ENCODE measurements around the gene C1orf198. TPM values are rescaled to one million over a fixed set of nuclear protein-coding genes. Genes with fewer than 3 reads are reported as not detected.

C1orf198 gene
- total RNA-seq, 8 experiments from 2014 or later: 10.5 to 62.8 (median 38.9) TPM

DNA sequence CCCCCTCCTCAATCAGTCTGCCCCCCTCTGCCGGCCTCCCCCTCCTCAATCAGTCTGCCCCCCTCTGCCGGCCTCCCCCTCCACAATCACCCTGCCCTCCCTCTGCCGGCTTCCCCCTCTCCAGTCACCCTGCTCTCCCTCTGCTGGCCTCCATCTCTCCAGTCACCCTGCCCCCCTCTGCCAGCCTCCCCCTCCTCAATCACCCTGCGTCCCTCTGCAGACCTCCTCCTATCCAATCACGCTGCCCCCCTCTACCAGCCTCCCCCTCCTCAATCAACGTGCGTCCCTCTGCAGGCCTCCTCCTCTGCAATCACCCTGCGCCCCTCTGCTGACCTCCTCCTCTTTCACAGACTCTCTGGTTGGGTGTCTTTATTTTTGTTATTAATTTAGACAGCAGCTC, 11.5 kb upstream of the C1orf198 start:
- WGBS, 10 experiments: 4% methylated on average over 5 of the region's 8 CpGs; no CpG with 5 or more reads in 9 of the 10 experiments
- in situ Hi-C loops (cut with MboI; ENCODE audit: low pct_unique_long_range_greater_than_20kb in 2 of 9, low sequenced_read_pairs in 9 of 9, unreplicated experiment in 9 of 9): no loop called here

DNA sequence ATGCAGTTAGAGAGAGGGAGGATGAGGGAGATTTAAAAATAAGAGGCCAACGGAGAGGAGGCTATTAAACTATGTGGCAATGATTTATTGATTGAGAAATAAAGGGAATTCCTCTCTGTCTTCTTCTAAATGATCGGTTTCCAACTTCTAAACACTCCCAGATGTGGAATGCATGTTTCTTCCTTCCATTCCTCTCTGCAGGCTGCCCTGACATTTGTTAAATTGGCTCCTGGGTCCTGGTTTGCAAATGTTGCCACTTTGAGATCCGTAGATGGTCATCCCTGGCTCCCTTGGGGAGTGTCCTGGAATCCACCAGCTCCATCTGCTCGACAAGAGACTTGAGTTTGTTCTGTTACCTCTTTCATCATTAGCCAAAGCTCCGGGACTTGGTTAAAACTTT, 10.3 kb upstream of the C1orf198 start:
- H3K4me3 ChIP-seq: no peak overlapping the region
- H3K27ac ChIP-seq: no peak overlapping the region
- H3K4me1 ChIP-seq (replicated peaks in 1 of 2): peaks cover 13% of the 10 kb centered on the region in 2 donors
- WGBS, 10 experiments: 2 to 89% (median 64%) methylated on average over 2 to 5 of the region's 5 CpGs; no CpG with 5 or more reads in 2 of the 10 experiments
- in situ Hi-C loops (cut with MboI; ENCODE audit: low pct_unique_long_range_greater_than_20kb in 2 of 9, low sequenced_read_pairs in 9 of 9, unreplicated experiment in 9 of 9): no loop called here
- peak in 3 of 8 experiments; percentile 53 to 73 (median 69) for ATAC-seq (replicated peaks in 6 of 8)

More for the DNA sequence above, 11.5 kb upstream of the C1orf198 start:
- H3K4me3 ChIP-seq: no peak overlapping the region
- peak overlapping the region; percentile 25 to 56 for H3K27ac ChIP-seq
- H3K4me1 ChIP-seq (replicated peaks in 1 of 2): peaks cover 13% of the 10 kb centered on the region in 2 donors
- peak in 5 of 8 experiments; percentile 68 to 90 (median 77) for ATAC-seq (replicated peaks in 6 of 8)

- in situ Hi-C loops (cut with MboI; ENCODE audit: low pct_unique_long_range_greater_than_20kb in 2 of 9, low sequenced_read_pairs in 9 of 9, unreplicated experiment in 9 of 9): no loop called here
- no peak overlapping the region for H3K27ac ChIP-seq
- peaks cover 13% of the 10 kb centered on the region in 2 donors for H3K4me1 ChIP-seq (replicated peaks in 1 of 2)
- WGBS, 10 experiments: 75 to 100% (median 99%) methylated on average over 1 to 4 of the region's 4 CpGs
- no peak for ATAC-seq (replicated peaks in 6 of 8)
- no peak overlapping the region for H3K4me3 ChIP-seq
Measured at GRCh38 chr1:230877924-230878590, 9.7 kb upstream of the C1orf198 start.

- in situ Hi-C loops (cut with MboI; ENCODE audit: low pct_unique_long_range_greater_than_20kb in 2 of 9, low sequenced_read_pairs in 9 of 9, unreplicated experiment in 9 of 9): no loop called here
- no peak overlapping the region for H3K27ac ChIP-seq
- ATAC-seq (replicated peaks in 6 of 8): peak in 5 of 8 experiments; percentile 35 to 95 (median 37)
- H3K4me3 ChIP-seq: no peak overlapping the region
- H3K4me1 ChIP-seq (replicated peaks in 1 of 2): peaks cover 13% of the 10 kb centered on the region in 2 donors
- WGBS, 10 experiments: 0 to 85% (median 80%) methylated on average over 1 to 12 of the region's 14 CpGs; no CpG with 5 or more reads in 1 of the 10 experiments
Measured at GRCh38 chr1:230877146-230877923, 9.0 kb upstream of the C1orf198 start.

- ATAC-seq (replicated peaks in 6 of 8): no peak
- no peak overlapping the region for H3K27ac ChIP-seq
- 37 to 100% (median 90%) methylated on average over 2 to 5 of the region's 6 CpGs; no CpG with 5 or more reads in 2 of the 10 experiments for WGBS, 10 experiments
- H3K4me1 ChIP-seq (replicated peaks in 1 of 2): peaks cover 13% of the 10 kb centered on the region in 2 donors
- in situ Hi-C loops (cut with MboI; ENCODE audit: low pct_unique_long_range_greater_than_20kb in 2 of 9, low sequenced_read_pairs in 9 of 9, unreplicated experiment in 9 of 9): no loop called here
- H3K4me3 ChIP-seq: no peak overlapping the region
Measured at GRCh38 chr1:230876660-230877059, 8.3 kb upstream of the C1orf198 start.

DNA sequence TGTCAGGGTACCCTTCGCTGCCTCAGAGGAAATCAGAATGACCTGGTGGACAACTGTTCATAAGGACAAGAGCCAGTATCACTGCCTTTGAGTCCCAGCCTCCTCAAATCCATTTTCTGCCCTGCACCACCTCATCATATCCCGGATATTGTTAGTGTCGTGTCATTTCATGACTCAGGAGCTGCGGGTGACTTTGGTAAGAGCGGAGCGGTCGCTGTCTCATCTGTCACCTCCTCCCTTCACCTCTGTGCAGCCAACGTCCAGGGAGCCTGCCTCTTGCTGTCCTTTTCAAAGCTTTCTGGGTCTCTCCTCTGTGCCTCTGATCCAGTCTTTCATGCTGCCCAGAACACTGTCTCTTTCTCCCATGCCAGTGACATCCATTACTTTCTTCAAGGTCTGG, 7.0 kb upstream of the C1orf198 start:
- peak in 1 of 8 experiments; percentile 19 for ATAC-seq (replicated peaks in 6 of 8)
- Histone ChIP-seq H3K4me3 (no peak overlapping the region), H3K4me1 (replicated peaks in 1 of 2) (peaks cover 13% of the 10 kb centered on the region in 2 donors), H3K27ac (no peak overlapping the region)
- in situ Hi-C loops (cut with MboI; ENCODE audit: low pct_unique_long_range_greater_than_20kb in 2 of 9, low sequenced_read_pairs in 9 of 9, unreplicated experiment in 9 of 9): no loop called here
- WGBS, 10 experiments: 0 to 100% (median 84%) methylated on average over 1 to 8 of the region's 8 CpGs; no CpG with 5 or more reads in 3 of the 10 experiments

- in situ Hi-C loops (cut with MboI; ENCODE audit: low pct_unique_long_range_greater_than_20kb in 2 of 9, low sequenced_read_pairs in 9 of 9, unreplicated experiment in 9 of 9): no loop called here
- Histone ChIP-seq H3K4me1 (replicated peaks in 1 of 2) (peaks cover 20 to 24% of the 10 kb centered on the region in 2 donors), H3K4me3 (no peak overlapping the region), H3K27ac (no peak overlapping the region)
- WGBS, 10 experiments: 76 to 100% (median 95%) methylated on average over 1 to 4 of the region's 4 CpGs; no CpG with 5 or more reads in 3 of the 10 experiments
- ATAC-seq (replicated peaks in 6 of 8): no peak
Measured at GRCh38 chr1:230870916-230871315, 2.6 kb upstream of the C1orf198 start.

DNA sequence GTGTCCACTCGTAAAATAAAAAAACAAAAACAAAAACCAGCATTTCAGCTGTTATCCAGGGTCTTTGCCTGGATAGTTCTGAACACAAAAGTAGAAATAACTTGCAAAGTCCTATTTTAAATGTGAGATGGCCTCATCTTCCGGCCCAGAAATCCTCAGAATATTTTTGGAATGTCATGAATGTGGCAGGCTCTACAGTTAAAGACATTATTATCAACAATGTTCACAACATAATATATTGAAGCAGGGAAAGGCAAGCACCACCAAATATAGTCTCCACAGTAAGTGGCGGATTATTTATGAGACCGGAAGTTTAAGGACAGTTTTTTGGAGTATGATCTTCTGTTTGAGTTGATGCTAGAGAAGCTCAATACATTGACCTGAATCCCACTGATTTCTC, 1.2 kb upstream of the C1orf198 start:
- in situ Hi-C loops (cut with MboI; ENCODE audit: low pct_unique_long_range_greater_than_20kb in 2 of 9, low sequenced_read_pairs in 9 of 9, unreplicated experiment in 9 of 9): no loop called here
- Histone ChIP-seq H3K4me1 (replicated peaks in 1 of 2) (peaks cover 26% of the 10 kb centered on the region in 2 donors), H3K27ac (peak overlapping the region in 1 of 2 donors; percentile 94), H3K4me3 (peak overlapping the region; percentile 52 to 96 (median 80))
- 54 to 95% (median 82%) methylated on average over 1 to 4 of the region's 4 CpGs for whole genome bisulfite sequencing, 10 experiments
- ATAC-seq (replicated peaks in 6 of 8): no peak

GRCh38 chr1:230868736-230869385, 540 bp upstream of the C1orf198 start:
- Histone ChIP-seq H3K4me3 (peak overlapping the region; percentile 52 to 96 (median 80)), H3K27ac (peak overlapping the region; percentile 83 to 94), H3K4me1 (replicated peaks in 1 of 2) (peaks cover 26 to 31% of the 10 kb centered on the region in 2 donors)
- 0 to 25% (median 5%) methylated on average over 1 to 25 of the region's 40 CpGs; no CpG with 5 or more reads in 2 of the 10 experiments for WGBS, 10 experiments
- in situ Hi-C loops (cut with MboI; ENCODE audit: low pct_unique_long_range_greater_than_20kb in 2 of 9, low sequenced_read_pairs in 9 of 9, unreplicated experiment in 9 of 9): no loop called here
- peak; percentile 40 to 83 (median 80) for ATAC-seq (replicated peaks in 6 of 8)

GRCh38 chr1:230867101-230867902, 1.0 kb downstream of the C1orf198 start:
- peak overlapping the region; percentile 52 to 96 (median 80) for H3K4me3 ChIP-seq
- in situ Hi-C loops (cut with MboI; ENCODE audit: low pct_unique_long_range_greater_than_20kb in 2 of 9, low sequenced_read_pairs in 9 of 9, unreplicated experiment in 9 of 9): no loop called here
- no peak overlapping the region for H3K27ac ChIP-seq
- ATAC-seq (replicated peaks in 6 of 8): peak in 2 of 8 experiments; percentile 4 to 5
- 0 to 24% (median 12%) methylated on average over 2 to 17 of the region's 17 CpGs for whole genome bisulfite sequencing, 10 experiments
- H3K4me1 ChIP-seq (replicated peaks in 1 of 2): peaks cover 26 to 35% of the 10 kb centered on the region in 2 donors

DNA sequence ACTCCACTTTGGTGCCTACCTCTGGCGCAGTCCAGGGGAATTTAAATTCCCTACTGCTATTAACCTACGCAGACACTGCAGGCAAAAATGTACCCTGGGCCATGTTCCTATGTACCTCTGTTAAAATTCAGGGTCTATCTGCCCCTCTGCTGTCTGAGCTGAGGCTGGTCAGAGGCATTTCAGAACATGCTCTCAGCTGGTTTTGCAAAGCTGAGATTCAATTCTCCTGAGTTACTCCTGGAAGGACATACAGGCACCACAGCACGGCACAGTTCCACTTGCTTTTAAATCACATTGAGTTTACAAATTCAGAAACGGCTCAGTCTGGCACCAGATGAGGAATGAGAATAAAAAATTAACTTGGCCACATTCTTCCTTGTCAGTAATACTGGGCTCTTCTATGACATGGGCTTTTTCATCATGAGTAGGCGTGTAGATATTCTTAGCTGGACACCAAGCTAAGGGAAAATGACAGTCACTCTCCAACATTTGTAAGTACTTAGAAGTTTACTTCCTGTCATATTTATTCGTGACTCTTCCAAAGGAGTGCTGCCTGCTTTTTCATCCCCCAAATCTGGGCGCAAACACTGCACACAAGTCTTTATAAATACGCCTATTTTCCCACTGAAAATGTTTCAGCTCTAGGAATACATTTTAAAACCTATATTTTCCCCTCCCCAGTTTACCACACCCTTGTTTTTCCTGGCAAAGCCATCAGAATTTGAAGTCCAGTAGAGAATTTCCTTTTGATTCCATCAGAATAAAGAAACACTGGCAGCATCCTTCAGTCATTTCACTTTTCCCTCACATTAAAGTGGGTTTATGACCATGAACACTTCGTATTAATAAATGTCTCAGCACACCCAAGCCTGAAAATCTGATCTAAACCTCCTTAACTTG, 1.9 kb downstream of the C1orf198 start:
- H3K4me1 ChIP-seq (replicated peaks in 1 of 2): peaks cover 26 to 35% of the 10 kb centered on the region in 2 donors
- no peak overlapping the region for H3K27ac ChIP-seq
- 0 to 77% (median 59%) methylated on average over 3 to 9 of the region's 9 CpGs for WGBS, 10 experiments

More for the DNA sequence above, 1.9 kb downstream of the C1orf198 start:
- ATAC-seq (replicated peaks in 6 of 8): peak in 2 of 8 experiments; percentile 7 to 8
- H3K4me3 ChIP-seq: peak overlapping the region; percentile 52 to 96 (median 80)
- in situ Hi-C loops (cut with MboI; ENCODE audit: low pct_unique_long_range_greater_than_20kb in 2 of 9, low sequenced_read_pairs in 9 of 9, unreplicated experiment in 9 of 9): no loop called here

All from motor neuron (in vitro differentiated cells).